ENCODE measurements around the gene ZDHHC5. TPM values are rescaled to one million over a fixed set of nuclear protein-coding genes. Genes with fewer than 3 reads are reported as not detected.
A peak's percentile ranks its signal among the peaks of the same experiment; 100 is the strongest.

ZDHHC5 gene
- polyA plus RNA-seq, 1 donor (not counting 4 experiments of a cell fraction or from before 2014, with no cell fraction given): 79.3 TPM

- peaks cover 5% of the 10 kb centered on the region for H3K4me1 ChIP-seq (ENCODE audit: control insufficient read depth, extremely low read depth, insufficient read depth, low read length)
- TF ChIP-seq, protein P1, sequence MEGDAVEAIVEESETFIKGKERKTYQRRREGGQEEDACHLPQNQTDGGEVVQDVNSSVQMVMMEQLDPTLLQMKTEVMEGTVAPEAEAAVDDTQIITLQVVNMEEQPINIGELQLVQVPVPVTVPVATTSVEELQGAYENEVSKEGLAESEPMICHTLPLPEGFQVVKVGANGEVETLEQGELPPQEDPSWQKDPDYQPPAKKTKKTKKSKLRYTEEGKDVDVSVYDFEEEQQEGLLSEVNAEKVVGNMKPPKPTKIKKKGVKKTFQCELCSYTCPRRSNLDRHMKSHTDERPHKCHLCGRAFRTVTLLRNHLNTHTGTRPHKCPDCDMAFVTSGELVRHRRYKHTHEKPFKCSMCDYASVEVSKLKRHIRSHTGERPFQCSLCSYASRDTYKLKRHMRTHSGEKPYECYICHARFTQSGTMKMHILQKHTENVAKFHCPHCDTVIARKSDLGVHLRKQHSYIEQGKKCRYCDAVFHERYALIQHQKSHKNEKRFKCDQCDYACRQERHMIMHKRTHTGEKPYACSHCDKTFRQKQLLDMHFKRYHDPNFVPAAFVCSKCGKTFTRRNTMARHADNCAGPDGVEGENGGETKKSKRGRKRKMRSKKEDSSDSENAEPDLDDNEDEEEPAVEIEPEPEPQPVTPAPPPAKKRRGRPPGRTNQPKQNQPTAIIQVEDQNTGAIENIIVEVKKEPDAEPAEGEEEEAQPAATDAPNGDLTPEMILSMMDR (optimal IDR thresholded peaks at IDR 0.05 in 1 of 3, IDR thresholded peaks at IDR 0.05 in 1 of 3, conservative IDR thresholded peaks at IDR 0.05 in 1 of 3; ENCODE audit: extremely low read depth in 1 of 3, insufficient read depth in 2 of 3, low read length in 3 of 3): no peak
- TF ChIP-seq EZH2 (IDR thresholded peaks at IDR 0.05; ENCODE audit: low read length): no peak
- no peak for DNase-seq (ENCODE audit: low read depth, low spot score)
- no peaks in the 10 kb centered on the region for H4K20me1 ChIP-seq (ENCODE audit: control insufficient read depth, extremely low read depth, insufficient read depth, low read length)
- no peaks in the 10 kb centered on the region for H3K9me3 ChIP-seq (ENCODE audit: control insufficient read depth, low read depth, low read length)
- peaks cover 30% of the 10 kb centered on the region for H3K79me2 ChIP-seq (ENCODE audit: control insufficient read depth, insufficient read depth, low read length)
- no peak for FAIRE-seq
- no peak overlapping the region for H2AFZ ChIP-seq (ENCODE audit: control insufficient read depth, low read length)
- no peaks in the 10 kb centered on the region for H3K9me1 ChIP-seq (ENCODE audit: control insufficient read depth, extremely low read depth, insufficient read depth, low read length)
- no peak overlapping the region for H3K4me2 ChIP-seq (ENCODE audit: control insufficient read depth, extremely low read depth, insufficient read depth, low read depth, low read length)
- no peak overlapping the region for H3K27ac ChIP-seq (ENCODE audit: control insufficient read depth, insufficient read depth, low read length)
- H3K4me3 ChIP-seq (ENCODE audit: control insufficient read depth in 2 of 3, extremely low read depth in 1 of 3, insufficient read depth in 2 of 3, low read depth in 1 of 3, low read length in 3 of 3): no peak overlapping the region
- H3K27me3 ChIP-seq (ENCODE audit: control insufficient read depth, extremely low read depth, insufficient read depth, low read length): no peaks in the 10 kb centered on the region
- dilution Hi-C loops (cut with MboI; ENCODE audit: extremely low pct_ligation_motif_present, low sequenced_read_pairs): no loop called here
- H3K36me3 ChIP-seq (ENCODE audit: control insufficient read depth in 2 of 2, extremely low read depth in 1 of 2, insufficient read depth in 2 of 2, low read length in 2 of 2): peaks cover 7% of the 10 kb centered on the region in 2 experiments
- H3K9ac ChIP-seq (ENCODE audit: control insufficient read depth, extremely low read depth, insufficient read depth, low read length): no peak overlapping the region
These were observed 8.2 kb upstream of the ZDHHC5 start for GRCh38 chr11:57659669-57660068.

- peaks cover 6% of the 10 kb centered on the region for H3K4me1 ChIP-seq (ENCODE audit: control insufficient read depth, extremely low read depth, insufficient read depth, low read length)
- no peaks in the 10 kb centered on the region for H4K20me1 ChIP-seq (ENCODE audit: control insufficient read depth, extremely low read depth, insufficient read depth, low read length)
- peaks cover 7% of the 10 kb centered on the region in 2 experiments for H3K36me3 ChIP-seq (ENCODE audit: control insufficient read depth in 2 of 2, extremely low read depth in 1 of 2, insufficient read depth in 2 of 2, low read length in 2 of 2)
- no peaks in the 10 kb centered on the region for H3K9me3 ChIP-seq (ENCODE audit: control insufficient read depth, low read depth, low read length)
- H3K4me2 ChIP-seq (ENCODE audit: control insufficient read depth, extremely low read depth, insufficient read depth, low read depth, low read length): no peak overlapping the region
- no peaks in the 10 kb centered on the region for H3K9me1 ChIP-seq (ENCODE audit: control insufficient read depth, extremely low read depth, insufficient read depth, low read length)
- no peaks in the 10 kb centered on the region for H3K27me3 ChIP-seq (ENCODE audit: control insufficient read depth, extremely low read depth, insufficient read depth, low read length)
- dilution Hi-C loops (cut with MboI; ENCODE audit: extremely low pct_ligation_motif_present, low sequenced_read_pairs): no loop called here
- H2AFZ ChIP-seq (ENCODE audit: control insufficient read depth, low read length): no peak overlapping the region
- H3K4me3 ChIP-seq (ENCODE audit: control insufficient read depth in 2 of 3, extremely low read depth in 1 of 3, insufficient read depth in 2 of 3, low read depth in 1 of 3, low read length in 3 of 3): no peak overlapping the region
- no peak for TF ChIP-seq EZH2 (IDR thresholded peaks at IDR 0.05; ENCODE audit: low read length)
- TF ChIP-seq, protein P1 (optimal IDR thresholded peaks at IDR 0.05 in 1 of 3, IDR thresholded peaks at IDR 0.05 in 1 of 3, conservative IDR thresholded peaks at IDR 0.05 in 1 of 3; ENCODE audit: extremely low read depth in 1 of 3, insufficient read depth in 2 of 3, low read length in 3 of 3): peak in 2 of 3 experiments; percentile 27 to 37
- no peak overlapping the region for H3K27ac ChIP-seq (ENCODE audit: control insufficient read depth, insufficient read depth, low read length)
- DNase-seq (ENCODE audit: low read depth, low spot score) (no peak), FAIRE-seq (no peak)
- no peak overlapping the region for H3K9ac ChIP-seq (ENCODE audit: control insufficient read depth, extremely low read depth, insufficient read depth, low read length)
- H3K79me2 ChIP-seq (ENCODE audit: control insufficient read depth, insufficient read depth, low read length): peaks cover 27% of the 10 kb centered on the region
These were observed 5.0 kb upstream of the ZDHHC5 start for GRCh38 chr11:57662893-57663292.

All from keratinocyte (primary cell).